K562 (cell line): ENCODE measurements around the gene IL15RA. TPM values are rescaled to one million over a fixed set of nuclear protein-coding genes. Genes with fewer than 3 reads are reported as not detected.

Source experiments
- DMBX1 ChIP-seq: fragments of 250-450 bp; sonication (Bioruptor Pico); IDR thresholded peaks from 2 replicates; pipeline ENCODE4 v1.8.0; 2022; ENCODE audit warnings: inconsistent platforms, mild to moderate bottlenecking, moderate library complexity, borderline replicate concordance
- ETV1 ChIP-seq: fragments of 450-650 bp; conservative IDR thresholded peaks from 2 replicates; pipeline ENCODE4 v1.6.1; 2016; ENCODE audit warnings: missing genetic modification characterization, control low read depth, low read depth, missing compliant biosample characterization
- FOS ChIP-seq: IDR thresholded peaks from 3 replicates; pipeline ENCODE4 v1.6.1; 2011; ENCODE audit not compliant: insufficient read length; ENCODE audit errors: extremely low read depth
- HDAC6 ChIP-seq: IDR thresholded peaks from 2 replicates; pipeline ENCODE4 v1.6.1; 2012; ENCODE audit warnings: low read depth, mild to moderate bottlenecking, control low read depth, inconsistent platforms, low read length, moderate library complexity
- KHSRP ChIP-seq: fragments of 450-650 bp; IDR thresholded peaks from 2 replicates; pipeline ENCODE4 v1.6.1; 2017
- KLF16 ChIP-seq: IDR thresholded peaks from 2 replicates; pipeline ENCODE4 v1.6.1; 2016; ENCODE audit warnings: antibody characterized with exemption
- NFIX ChIP-seq: fragments of 250-450 bp; sonication (Bioruptor Pico); IDR thresholded peaks from 2 replicates; pipeline ENCODE4 v1.4.0; 2020; ENCODE audit warnings: low read depth, mild to moderate bottlenecking, moderate library complexity
- NR0B1 ChIP-seq: fragments of 450-650 bp; IDR thresholded peaks from one replicate; pipeline ENCODE4 v1.6.1; 2018; ENCODE audit warnings: mild to moderate bottlenecking, moderate library complexity; ENCODE audit not compliant: partially characterized antibody
- PML ChIP-seq: IDR thresholded peaks from 2 replicates; pipeline ENCODE4 v1.6.1; 2012; ENCODE audit warnings: low read length, inconsistent platforms
- RBBP5 ChIP-seq: fragments of 200-600 bp; sonication (generic); IDR thresholded peaks from 2 replicates; pipeline ENCODE4 v1.6.1; 2012; ENCODE audit warnings: borderline replicate concordance, mild to moderate bottlenecking, low read length, control low read depth, inconsistent platforms; ENCODE audit not compliant: insufficient read depth, poor library complexity, severe bottlenecking
- RBM14 ChIP-seq: fragments of 200-400 bp; formaldehyde crosslinking; IDR thresholded peaks from 2 replicates; pipeline ENCODE4 v1.6.1; 2018; ENCODE audit warnings: low read depth, mild to moderate bottlenecking, low read length, moderate library complexity, borderline replicate concordance; ENCODE audit not compliant: insufficient read depth
- RBM34 ChIP-seq: fragments of 200-400 bp; formaldehyde crosslinking; IDR thresholded peaks from 2 replicates; pipeline ENCODE4 v1.6.1; 2018; ENCODE audit warnings: low read length, borderline replicate concordance; ENCODE audit not compliant: insufficient read depth
- SMARCE1 ChIP-seq: fragments of 450-650 bp; IDR thresholded peaks from 2 replicates; pipeline ENCODE4 v1.7.1; 2016; ENCODE audit warnings: mild to moderate bottlenecking
- SOX6 ChIP-seq: fragments of 450-650 bp; IDR thresholded peaks from 2 replicates; pipeline ENCODE4 v1.6.1; 2014; ENCODE audit warnings: mild to moderate bottlenecking
- SREBF1 ChIP-seq: fragments of 150-350 bp; IDR thresholded peaks from 2 replicates; pipeline ENCODE4 v1.6.1; 2014; ENCODE audit warnings: antibody characterized with exemption, low read depth, low read length, borderline replicate concordance
- STAT5A ChIP-seq: IDR thresholded peaks from 2 replicates; pipeline ENCODE4 v1.6.1; 2012; ENCODE audit warnings: low read length, inconsistent platforms, borderline replicate concordance
- ZBTB2 ChIP-seq: fragments of 450-650 bp; IDR thresholded peaks from 2 replicates; pipeline ENCODE4 v1.6.1; 2016; ENCODE audit warnings: antibody characterized with exemption
- ZNF354B ChIP-seq: fragments of 250-450 bp; sonication (Bioruptor Pico); IDR thresholded peaks from 2 replicates; pipeline ENCODE4 v1.4.0; 2020
- ZSCAN32 ChIP-seq: fragments of 450-650 bp; formaldehyde crosslinking; IDR thresholded peaks from 2 replicates; pipeline ENCODE4 v1.4.0; 2020; ENCODE audit warnings: mild to moderate bottlenecking, moderate library complexity
- polyA plus RNA-seq, 8 experiments: library from polyadenylated mRNA; depleted of rRNA in 4 of 8; stranded (reverse) in 5 of 8; unstranded in 3 of 8; fragments of >200 nt; fragmentation: Nextera tagmentation in 2 of 8; fragmentation: Illumina TruSeq in 1 of 8; extraction: Ambion mirVana in 2 of 8; extraction: Trizol in 1 of 8; gene quantifications; 2 replicates each; pipeline versions ENCODE4 v1.2.1 to v1.2.3, GENCODE V29; 2011 to 2014; ENCODE audit warnings: inconsistent platforms in 1 of 8, missing spikeins in 1 of 8
- total RNA-seq, 7 experiments: library from RNA; depleted of rRNA in 6 of 7; stranded (reverse); fragments of >200 nt in 6 of 7; fragmentation: Illumina TruSeq in 2 of 7; extraction: Trizol in 2 of 7; gene quantifications; 2 replicates each; pipeline versions ENCODE4 v1.2.1 to v1.2.3, GENCODE V29; 2011 to 2021; ENCODE audit warnings: low replicate concordance in 1 of 7
- TF ChIP-seq, protein P1 (sequence below): IDR thresholded peaks from 2 replicates; pipeline ENCODE4 v1.6.1; 2012; ENCODE audit warnings: low read depth, low read length, improper control_type of control experiment, borderline replicate concordance
- TF ChIP-seq, protein P2 (sequence below): fragments of 250-450 bp; sonication (Bioruptor Pico); IDR thresholded peaks from 2 replicates; pipeline ENCODE4 v1.8.0; 2022; ENCODE audit warnings: moderate library complexity, mild to moderate bottlenecking, inconsistent platforms
- TF ChIP-seq, protein P3 (sequence below): fragments of 250-450 bp; sonication (Bioruptor Pico); IDR thresholded peaks from 2 replicates; pipeline ENCODE4 v1.5.0; 2021

The IL15RA gene
- total and polyA plus RNA-seq, 9 of the 15 experiments (the other 6 are each of a cell fraction or from before 2014, with no cell fraction given), result 1.2 to 11.7 (median 8.0) TPM

GRCh38 chr10:5933909-5934546 lies 43.3 kb downstream of the IL15RA start (continued):
- TF ChIP-seq PML (peak; percentile 82), KHSRP (no peak), DMBX1 (peak; percentile 50), RBM14 (no peak), KLF16 (peak; percentile 78), SMARCE1 (peak; percentile 87), HDAC6 (no peak), ETV1 (tag) (peak; percentile 73; the same call in 1 of the 2 replicates), RBBP5 (peak; percentile 60), NR0B1 (no peak), ZNF354B (CRISPR knock-in tag) (0 out of 2 replicates have a peak, but pooled peaks have one; percentile 8), ZBTB2 (peak; percentile 63; the same call in 1 of the 2 replicates), RBM34 (no peak), SOX6 (peak; percentile 74), FOS (no peak), SREBF1 (no peak), STAT5A (peak; percentile 82), NFIX (CRISPR knock-in tag) (no peak), ZSCAN32 (CRISPR knock-in tag) (no peak)
- TF ChIP-seq, protein P1, sequence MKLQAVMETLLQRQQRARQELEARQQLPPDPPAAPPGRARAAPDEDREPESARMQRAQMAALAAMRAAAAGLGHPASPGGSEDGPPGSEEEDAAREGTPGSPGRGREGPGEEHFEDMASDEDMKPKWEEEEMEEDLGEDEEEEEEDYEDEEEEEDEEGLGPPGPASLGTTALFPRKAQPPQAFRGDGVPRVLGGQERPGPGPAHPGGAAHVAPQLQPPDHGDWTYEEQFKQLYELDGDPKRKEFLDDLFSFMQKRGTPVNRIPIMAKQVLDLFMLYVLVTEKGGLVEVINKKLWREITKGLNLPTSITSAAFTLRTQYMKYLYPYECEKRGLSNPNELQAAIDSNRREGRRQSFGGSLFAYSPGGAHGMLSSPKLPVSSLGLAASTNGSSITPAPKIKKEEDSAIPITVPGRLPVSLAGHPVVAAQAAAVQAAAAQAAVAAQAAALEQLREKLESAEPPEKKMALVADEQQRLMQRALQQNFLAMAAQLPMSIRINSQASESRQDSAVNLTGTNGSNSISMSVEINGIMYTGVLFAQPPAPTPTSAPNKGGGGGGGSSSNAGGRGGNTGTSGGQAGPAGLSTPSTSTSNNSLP, result no peak
- TF ChIP-seq, protein P2, sequence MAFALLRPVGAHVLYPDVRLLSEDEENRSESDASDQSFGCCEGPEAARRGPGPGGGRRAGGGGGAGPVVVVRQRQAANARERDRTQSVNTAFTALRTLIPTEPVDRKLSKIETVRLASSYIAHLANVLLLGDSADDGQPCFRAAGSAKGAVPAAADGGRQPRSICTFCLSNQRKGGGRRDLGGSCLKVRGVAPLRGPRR (CRISPR knock-in tag), result no peak
- TF ChIP-seq, protein P3, sequence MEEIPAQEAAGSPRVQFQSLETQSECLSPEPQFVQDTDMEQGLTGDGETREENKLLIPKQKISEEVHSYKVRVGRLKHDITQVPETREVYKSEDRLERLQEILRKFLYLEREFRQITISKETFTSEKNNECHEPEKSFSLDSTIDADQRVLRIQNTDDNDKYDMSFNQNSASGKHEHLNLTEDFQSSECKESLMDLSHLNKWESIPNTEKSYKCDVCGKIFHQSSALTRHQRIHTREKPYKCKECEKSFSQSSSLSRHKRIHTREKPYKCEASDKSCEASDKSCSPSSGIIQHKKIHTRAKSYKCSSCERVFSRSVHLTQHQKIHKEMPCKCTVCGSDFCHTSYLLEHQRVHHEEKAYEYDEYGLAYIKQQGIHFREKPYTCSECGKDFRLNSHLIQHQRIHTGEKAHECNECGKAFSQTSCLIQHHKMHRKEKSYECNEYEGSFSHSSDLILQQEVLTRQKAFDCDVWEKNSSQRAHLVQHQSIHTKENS (CRISPR knock-in tag), result no peak
